Activated CD4-positive, alpha-beta T cell treated with anti-CD3 and anti-CD28 coated beads, Interleukin-2, amount 10 ng/mL, durations not matched to agents 24 days and 14 days (primary cell): ENCODE results near the gene STIM2. TPM values are rescaled to one million over a fixed set of nuclear protein-coding genes. Genes with fewer than 3 reads are reported as not detected.

Source experiments
- DNase-seq: peaks from one replicate; pipeline ENCODE4 v3.0.0; 2022
- H3K27ac Mint-ChIP-seq: one replicate; pipeline ENCODE4 v1.8.0; 2022; ENCODE audit warnings: mild to moderate bottlenecking, mixed read lengths
- H3K27me3 Mint-ChIP-seq: one replicate; pipeline ENCODE4 v1.8.0; 2022; ENCODE audit warnings: mixed read lengths
- H3K36me3 Mint-ChIP-seq: one replicate; pipeline ENCODE4 v1.8.0; 2022; ENCODE audit warnings: low read depth, mild to moderate bottlenecking, mixed read lengths
- H3K4me1 Mint-ChIP-seq: one replicate; pipeline ENCODE4 v1.8.0; 2021; ENCODE audit warnings: mixed read lengths
- H3K4me3 Mint-ChIP-seq: one replicate; pipeline ENCODE4 v1.8.0; 2022; ENCODE audit warnings: mild to moderate bottlenecking, moderate library complexity, mixed read lengths
- H3K9me3 Mint-ChIP-seq: one replicate; pipeline ENCODE4 v1.8.0; 2021; ENCODE audit warnings: mixed read lengths
- intact Hi-C: fragments of 100-400 bp; cut with micrococcal nuclease; formaldehyde crosslinking; loops from one replicate; pipeline ENCODE4 v1.15.1; 2023
- total RNA-seq: library from RNA; stranded (reverse); gene quantifications from 2 replicates; pipeline ENCODE4 v1.2.3, GENCODE V29; 2022

STIM2 gene
- total RNA-seq, 1 donor from 2014 or later = 46.0 TPM

DNA sequence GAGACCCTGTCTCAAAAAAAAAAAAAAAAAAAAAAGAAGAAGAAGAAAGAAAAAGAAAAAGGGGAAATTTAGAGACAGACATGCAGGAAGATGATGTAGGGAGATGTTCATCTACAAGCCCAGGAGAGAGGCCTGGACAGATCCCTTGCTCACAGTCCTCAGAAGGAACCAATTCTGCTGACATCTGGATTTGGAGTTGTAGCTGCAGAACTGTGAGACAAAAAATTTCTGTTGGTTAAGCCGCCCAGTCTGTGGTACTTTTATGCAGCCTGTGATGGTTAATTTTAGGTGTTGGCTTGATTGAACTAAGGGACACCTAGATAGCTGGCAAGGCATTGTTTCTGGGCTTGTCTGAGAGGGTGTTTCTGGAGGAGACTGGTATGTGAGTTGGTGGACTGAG, 10.1 kb upstream of the STIM2 start:
- H3K4me3 Mint-ChIP-seq = no peak overlapping the region
- H3K27me3 Mint-ChIP-seq = peaks cover 13% of the 10 kb centered on the region
- peaks cover under 1% of the 10 kb centered on the region for H3K9me3 Mint-ChIP-seq
- intact Hi-C loops = loop anchor here (10.0 kb wide), 1 partner anchor 396 kb away; no protein-coding TSS in a partner anchor
- no peaks in the 10 kb centered on the region for H3K36me3 Mint-ChIP-seq
- no peak overlapping the region for H3K27ac Mint-ChIP-seq
- DNase-seq = no peak
- H3K4me1 Mint-ChIP-seq = no peaks in the 10 kb centered on the region

DNA sequence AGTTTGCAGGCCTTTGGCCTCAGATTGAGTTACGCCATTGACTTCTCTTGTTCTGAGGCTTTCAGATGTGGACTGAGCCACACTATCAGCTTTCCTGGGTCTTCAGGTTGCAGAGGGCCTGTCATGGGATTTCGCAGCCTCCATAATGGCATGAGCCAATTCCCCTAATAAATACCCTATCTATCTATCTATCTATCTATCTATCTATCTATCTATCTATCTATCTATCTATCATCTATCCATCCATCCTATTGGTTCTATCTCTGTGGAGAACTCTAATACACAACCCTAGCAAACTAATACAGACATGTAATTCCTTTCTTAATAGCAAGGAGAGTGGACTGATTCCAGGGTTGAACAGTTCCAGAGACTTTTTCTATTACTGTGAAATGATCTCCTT, 9.5 kb upstream of the STIM2 start:
- no peak overlapping the region for H3K4me3 Mint-ChIP-seq
- H3K4me1 Mint-ChIP-seq = peaks cover 2% of the 10 kb centered on the region
- no peak overlapping the region for H3K27ac Mint-ChIP-seq
- no peaks in the 10 kb centered on the region for H3K36me3 Mint-ChIP-seq
- H3K27me3 Mint-ChIP-seq = peaks cover 12% of the 10 kb centered on the region
- DNase-seq = no peak
- no peaks in the 10 kb centered on the region for H3K9me3 Mint-ChIP-seq
- intact Hi-C loops = loop anchor here (10.0 kb wide), 1 partner anchor 396 kb away; no protein-coding TSS in a partner anchor

DNA sequence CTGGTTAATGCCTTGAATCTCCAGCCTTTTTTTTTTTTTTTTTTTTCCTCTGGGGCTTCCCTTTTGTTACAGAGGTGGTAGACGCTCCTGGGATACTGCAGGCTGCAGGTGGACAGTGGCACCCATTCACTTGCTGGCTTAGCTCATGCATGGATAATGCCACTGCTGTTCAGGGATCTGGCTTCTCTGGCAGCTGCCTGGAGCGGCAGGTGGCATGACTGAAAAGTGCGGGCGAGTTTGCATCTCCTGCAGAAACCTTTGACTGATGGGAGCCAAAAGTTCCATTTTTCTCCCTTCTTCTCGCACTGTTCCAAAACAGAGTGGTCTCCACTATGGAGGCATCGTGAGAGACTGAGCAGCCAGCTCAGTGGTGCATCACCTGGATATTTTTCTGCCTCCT, 5.9 kb upstream of the STIM2 start:
- intact Hi-C loops = loop anchor here (5.0 to 10.0 kb wide), 3 partner anchors 107 to 532 kb away; partner anchors contain the start of gene RBPJ
- peaks cover 5% of the 10 kb centered on the region for H3K27me3 Mint-ChIP-seq

DNA sequence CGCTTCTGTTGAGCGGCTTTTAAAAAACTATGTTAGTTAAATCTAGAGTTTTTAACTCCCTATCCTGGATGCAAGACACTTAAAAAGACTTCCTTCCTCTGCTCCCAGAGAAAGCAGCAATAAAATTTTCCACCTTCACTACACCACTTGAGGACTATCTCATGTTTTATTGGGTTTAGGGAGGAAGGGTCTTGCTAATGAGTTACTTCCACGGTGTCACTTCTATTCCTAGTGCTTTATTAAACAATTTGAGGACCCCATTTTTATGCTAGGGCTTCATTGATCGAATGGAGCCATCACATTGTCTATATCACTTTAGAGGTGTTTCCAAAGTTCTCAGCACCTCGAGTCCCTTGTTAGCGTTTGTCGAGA, 3.7 kb upstream of the STIM2 start:
- intact Hi-C loops = loop anchor here (2.0 to 10.0 kb wide), 4 partner anchors 110 to 535 kb away; partner anchors contain the start of gene RBPJ
- H3K36me3 Mint-ChIP-seq = peaks cover 3% of the 10 kb centered on the region
- peaks cover 5% of the 10 kb centered on the region for H3K27me3 Mint-ChIP-seq
- H3K4me1 Mint-ChIP-seq = peaks cover 37% of the 10 kb centered on the region
- H3K9me3 Mint-ChIP-seq = no peaks in the 10 kb centered on the region
- H3K27ac Mint-ChIP-seq = peak overlapping the region; percentile 91
- H3K4me3 Mint-ChIP-seq = peak overlapping the region; percentile 96
- no peak for DNase-seq

More for the DNA sequence above, 5.9 kb upstream of the STIM2 start:
- no peak for DNase-seq
- Mint-ChIP-seq H3K4me3 (no peak overlapping the region), H3K36me3 (no peaks in the 10 kb centered on the region), H3K4me1 (peaks cover 31% of the 10 kb centered on the region), H3K9me3 (no peaks in the 10 kb centered on the region), H3K27ac (no peak overlapping the region)

DNA sequence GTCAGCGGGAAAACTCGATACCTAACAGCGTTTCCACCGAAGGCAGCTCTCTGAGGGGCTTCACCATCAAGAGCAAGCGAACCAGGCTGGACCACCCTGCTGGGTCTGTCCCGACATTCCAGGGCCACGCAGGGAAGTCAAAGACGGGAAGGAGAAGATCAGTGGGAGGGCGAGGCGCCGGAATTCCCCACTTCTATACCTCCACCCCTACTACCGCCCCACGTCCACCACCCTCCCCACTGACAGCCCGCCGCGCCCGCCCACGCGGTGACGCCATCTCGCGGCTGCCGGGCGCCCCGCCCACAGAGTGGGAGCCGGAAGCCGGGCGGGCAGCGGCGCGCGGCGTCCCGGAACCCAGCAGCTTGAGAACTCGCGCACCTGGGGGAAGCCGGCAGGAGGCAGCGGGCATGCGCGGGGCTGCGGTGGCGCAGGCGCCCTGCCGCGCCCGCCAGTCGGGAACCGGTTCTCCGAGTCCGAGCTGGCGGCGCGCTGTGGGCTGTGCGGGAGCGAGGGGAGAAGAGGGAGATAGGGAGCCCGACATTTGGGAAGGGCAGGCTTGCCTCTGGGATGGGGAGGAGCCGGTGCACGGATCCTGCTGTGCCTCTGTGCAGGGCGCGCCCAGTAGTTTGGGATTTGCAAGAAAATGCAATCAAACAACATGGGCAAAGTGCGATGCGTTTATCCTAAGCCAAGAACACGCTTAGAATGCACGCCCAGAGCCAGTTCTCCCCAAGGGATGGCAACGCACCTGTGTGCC, 3.2 kb upstream of the STIM2 start:
- H3K4me1 Mint-ChIP-seq = peaks cover 39% of the 10 kb centered on the region
- DNase-seq = peak; percentile 99
- H3K4me3 Mint-ChIP-seq = peak overlapping the region; percentile 96
- peak overlapping the region; percentile 91 for H3K27ac Mint-ChIP-seq
- intact Hi-C loops = loop anchor here (2.0 to 10.0 kb wide), 4 partner anchors 110 to 535 kb away; partner anchors contain the start of gene RBPJ
- peaks cover 5% of the 10 kb centered on the region for H3K27me3 Mint-ChIP-seq
- H3K36me3 Mint-ChIP-seq = peaks cover 3% of the 10 kb centered on the region
- H3K9me3 Mint-ChIP-seq = no peaks in the 10 kb centered on the region

GRCh38 chr4:26858035-26858918, 2.4 kb upstream of the STIM2 start:
- peaks cover 3% of the 10 kb centered on the region for H3K36me3 Mint-ChIP-seq
- DNase-seq = peak; percentile 62
- H3K4me3 Mint-ChIP-seq = peak overlapping the region; percentile 96
- intact Hi-C loops = loop anchor here (5.0 to 10.0 kb wide), 3 partner anchors 111 to 536 kb away; partner anchors contain the start of gene RBPJ
- H3K9me3 Mint-ChIP-seq = no peaks in the 10 kb centered on the region
- H3K4me1 Mint-ChIP-seq = peaks cover 44% of the 10 kb centered on the region
- peak overlapping the region; percentile 91 for H3K27ac Mint-ChIP-seq
- peaks cover 5% of the 10 kb centered on the region for H3K27me3 Mint-ChIP-seq

- peaks cover 3% of the 10 kb centered on the region for H3K36me3 Mint-ChIP-seq
- H3K4me1 Mint-ChIP-seq = peaks cover 48% of the 10 kb centered on the region
- no peak for DNase-seq
- peak overlapping the region; percentile 91 for H3K27ac Mint-ChIP-seq
- H3K9me3 Mint-ChIP-seq = no peaks in the 10 kb centered on the region
- intact Hi-C loops = loop anchor here (5.0 to 10.0 kb wide), 3 partner anchors 112 to 537 kb away; partner anchors contain the start of gene RBPJ
- peaks cover 5% of the 10 kb centered on the region for H3K27me3 Mint-ChIP-seq
- peak overlapping the region; percentile 96 for H3K4me3 Mint-ChIP-seq
Observed at GRCh38 chr4:26858947-26859401, 1.7 kb upstream of the STIM2 start.

- peaks cover 5% of the 10 kb centered on the region for H3K27me3 Mint-ChIP-seq
- H3K9me3 Mint-ChIP-seq = no peaks in the 10 kb centered on the region
- peak; percentile 65 for DNase-seq
- peaks cover 50% of the 10 kb centered on the region for H3K4me1 Mint-ChIP-seq
- H3K4me3 Mint-ChIP-seq = peak overlapping the region; percentile 96
- H3K27ac Mint-ChIP-seq = peak overlapping the region; percentile 89
- H3K36me3 Mint-ChIP-seq = peaks cover 3% of the 10 kb centered on the region
- intact Hi-C loops = loop anchor here (1.0 to 10.0 kb wide), 11 partner anchors 25 to 997 kb away; partner anchors contain the start of genes RBPJ, SEL1L3 and SMIM20
Observed at GRCh38 chr4:26859762-26860156, 882 bp upstream of the STIM2 start.

DNA sequence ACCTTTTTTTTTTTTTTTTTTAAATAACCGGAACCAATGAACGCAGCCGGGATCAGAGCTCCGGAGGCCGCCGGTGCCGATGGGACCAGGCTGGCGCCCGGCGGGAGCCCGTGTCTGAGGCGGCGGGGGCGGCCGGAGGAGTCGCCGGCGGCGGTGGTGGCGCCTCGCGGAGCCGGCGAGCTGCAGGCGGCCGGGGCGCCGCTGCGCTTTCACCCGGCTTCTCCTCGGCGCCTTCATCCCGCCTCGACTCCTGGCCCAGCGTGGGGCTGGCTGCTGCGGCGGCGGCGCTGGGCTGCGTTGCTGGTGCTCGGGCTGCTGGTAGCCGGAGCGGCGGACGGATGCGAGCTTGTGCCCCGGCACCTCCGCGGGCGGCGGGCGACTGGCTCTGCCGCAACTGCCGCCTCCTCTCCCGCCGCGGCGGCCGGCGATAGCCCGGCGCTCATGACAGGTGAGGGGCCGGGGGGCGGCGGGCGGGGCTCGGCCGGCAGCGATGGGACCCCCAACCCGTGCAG, 337 bp downstream of the STIM2 start:
- Mint-ChIP-seq H3K27ac (peak overlapping the region; percentile 89), H3K4me1 (peaks cover 56% of the 10 kb centered on the region)

GRCh38 chr4:26861434-26862186, 969 bp downstream of the STIM2 start:
- Mint-ChIP-seq H3K27me3 (no peaks in the 10 kb centered on the region), H3K36me3 (peaks cover 10% of the 10 kb centered on the region), H3K4me1 (peaks cover 56% of the 10 kb centered on the region), H3K9me3 (no peaks in the 10 kb centered on the region), H3K27ac (peak overlapping the region; percentile 98), H3K4me3 (peak overlapping the region; percentile 89)
- intact Hi-C loops = loop anchor here (1.0 to 5.0 kb wide), 6 partner anchors 12 to 999 kb away; partner anchors contain the start of gene SEL1L3
- peak; percentile 94 for DNase-seq

More for the DNA sequence above, 337 bp downstream of the STIM2 start:
- H3K36me3 Mint-ChIP-seq = peaks cover 6% of the 10 kb centered on the region
- no peaks in the 10 kb centered on the region for H3K27me3 Mint-ChIP-seq
- H3K9me3 Mint-ChIP-seq = no peaks in the 10 kb centered on the region
- intact Hi-C loops = loop anchor here (1.0 to 5.0 kb wide), 10 partner anchors 12 to 999 kb away; partner anchors contain the start of genes SEL1L3 and SMIM20
- peak; percentile 86 for DNase-seq
- peak overlapping the region; percentile 96 for H3K4me3 Mint-ChIP-seq

DNA sequence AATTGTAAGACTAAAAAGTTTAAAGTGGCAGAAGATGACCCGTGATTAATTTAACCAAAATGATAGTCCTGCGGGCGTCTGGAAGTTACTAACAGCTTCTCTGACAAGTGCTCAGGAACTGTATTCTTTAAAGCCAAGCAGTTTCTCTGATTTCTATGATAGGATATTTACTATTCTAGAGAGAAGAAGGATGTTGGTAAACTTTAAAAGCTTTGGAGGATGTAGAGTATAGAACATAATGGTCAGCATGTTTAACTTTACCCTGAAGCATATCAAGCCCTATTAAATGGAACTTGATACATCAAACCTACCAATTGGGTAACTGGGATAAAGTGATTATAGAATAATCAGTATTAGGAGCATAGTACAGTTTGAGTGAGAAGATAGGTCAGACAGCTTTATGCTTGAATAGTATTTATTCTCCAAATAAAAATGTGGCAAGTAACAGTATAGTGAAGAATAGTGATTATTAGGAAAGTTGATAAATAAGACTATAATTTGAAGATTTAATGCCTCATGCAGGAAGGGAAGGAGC, 1.8 kb downstream of the STIM2 start:
- peaks cover 10% of the 10 kb centered on the region for H3K36me3 Mint-ChIP-seq
- H3K27ac Mint-ChIP-seq = peak overlapping the region; percentile 35
- peak overlapping the region; percentile 89 for H3K4me3 Mint-ChIP-seq

DNA sequence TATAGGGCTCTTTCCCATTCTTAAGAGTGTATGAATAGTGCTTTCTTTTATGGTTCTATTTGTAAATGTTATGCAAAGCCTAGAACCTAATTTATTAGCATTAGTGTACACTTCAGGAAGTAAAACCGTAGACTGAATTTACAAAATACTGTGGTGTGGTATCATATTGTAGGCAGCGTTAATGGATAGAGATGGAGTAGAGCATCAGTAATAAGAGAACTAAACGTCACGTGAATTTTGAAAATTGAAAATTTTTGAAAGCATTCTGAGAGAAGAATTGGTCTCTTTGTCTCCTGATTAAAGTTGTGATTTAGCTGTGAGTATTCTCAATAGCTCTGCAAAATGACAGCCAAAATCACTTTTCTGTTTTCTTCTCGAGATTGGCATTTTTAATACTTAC, 2.9 kb downstream of the STIM2 start:
- no peak for DNase-seq
- no peak overlapping the region for H3K27ac Mint-ChIP-seq
- peaks cover 12% of the 10 kb centered on the region for H3K36me3 Mint-ChIP-seq
- H3K27me3 Mint-ChIP-seq = no peaks in the 10 kb centered on the region
- H3K4me1 Mint-ChIP-seq = peaks cover 57% of the 10 kb centered on the region
- peak overlapping the region; percentile 55 for H3K4me3 Mint-ChIP-seq
- intact Hi-C loops = loop anchor here (5.0 kb wide), 2 partner anchors 94 to 1001 kb away; partner anchors contain the start of gene SEL1L3
- no peaks in the 10 kb centered on the region for H3K9me3 Mint-ChIP-seq

More for the DNA sequence above, 1.8 kb downstream of the STIM2 start:
- DNase-seq = no peak
- intact Hi-C loops = loop anchor here (5.0 kb wide), 2 partner anchors 95 to 1000 kb away; partner anchors contain the start of gene SEL1L3
- Mint-ChIP-seq H3K9me3 (no peaks in the 10 kb centered on the region), H3K27me3 (no peaks in the 10 kb centered on the region), H3K4me1 (peaks cover 53% of the 10 kb centered on the region)
